Mesodermal cell (in vitro differentiated cells): ENCODE measurements around the gene KIRREL3.
"Not testable (repeated sequence)": the region's sequence is repeated elsewhere in the genome, so short reads cannot be mapped to it uniquely, and the experiment has no call there.

Experiments used
- H3K27ac ChIP-seq: 2 replicates; pipeline ENCODE4 v1.7.0; 2013; ENCODE audit warnings: mild to moderate bottlenecking, low read depth, low read length, moderate library complexity; ENCODE audit not compliant: severe bottlenecking
- H3K36me3 ChIP-seq: 2 replicates; pipeline ENCODE4 v1.7.1; 2013; ENCODE audit warnings: mild to moderate bottlenecking, low read length, moderate library complexity; ENCODE audit not compliant: control insufficient read depth, insufficient read depth
- H3K4me1 ChIP-seq: one replicate; pipeline ENCODE4 v1.7.1; 2013; ENCODE audit warnings: mild to moderate bottlenecking, low read length; ENCODE audit not compliant: insufficient read depth, control insufficient read depth, poor library complexity, severe bottlenecking
- H3K4me3 ChIP-seq: 2 replicates; pipeline ENCODE4 v1.7.0; 2013; ENCODE audit warnings: low read length, control low read depth, mild to moderate bottlenecking; ENCODE audit not compliant: insufficient read depth, poor library complexity, severe bottlenecking; ENCODE audit errors: extremely low read depth
- H3K9me3 ChIP-seq: 2 replicates; pipeline ENCODE4 v1.7.1; 2013; ENCODE audit warnings: mild to moderate bottlenecking, low read length, moderate library complexity; ENCODE audit not compliant: control insufficient read depth
- WGBS, 2 experiments: methylation state at CpG; one replicate each; pipeline ENCODE4 v1.1.5; 2013; ENCODE audit warnings: missing lambda C conversion rate in 2 of 2; ENCODE audit not compliant: insufficient coverage in 2 of 2; 5-methylcytosine and 5-hydroxymethylcytosine counted together

Gene KIRREL3

GRCh38 chr11:126400479-126400878, 600.1 kb downstream of the KIRREL3 start:
- WGBS, 2 experiments = 93 to 98% methylated on average over 6 of the region's 6 CpGs
- no peak overlapping the region for H3K4me3 ChIP-seq

GRCh38 chr11:126400019-126400418, 600.6 kb downstream of the KIRREL3 start:
- H3K36me3 ChIP-seq = no peaks in the 10 kb centered on the region
- peaks cover 25% of the 10 kb centered on the region for H3K4me1 ChIP-seq
- H3K9me3 ChIP-seq = peaks cover 9% of the 10 kb centered on the region
- no peak overlapping the region for H3K4me3 ChIP-seq
- H3K27ac ChIP-seq = no peak overlapping the region

More at GRCh38 chr11:126400479-126400878, 600.1 kb downstream of the KIRREL3 start:
- Histone ChIP-seq H3K9me3 (peaks cover 9% of the 10 kb centered on the region), H3K36me3 (no peaks in the 10 kb centered on the region), H3K27ac (no peak overlapping the region), H3K4me1 (peaks cover 25% of the 10 kb centered on the region)

- WGBS, 2 experiments = 92 to 100% methylated on average over 1 of the region's 1 CpG
- peaks cover 9% of the 10 kb centered on the region for H3K9me3 ChIP-seq
- no peak overlapping the region for H3K27ac ChIP-seq
- H3K4me1 ChIP-seq = peaks cover 13% of the 10 kb centered on the region
- H3K36me3 ChIP-seq = no peaks in the 10 kb centered on the region
- no peak overlapping the region for H3K4me3 ChIP-seq
These were observed 601.8 kb downstream of the KIRREL3 start for GRCh38 chr11:126398721-126399120.

GRCh38 chr11:126398296-126398695, 602.3 kb downstream of the KIRREL3 start:
- Histone ChIP-seq H3K4me1 (peaks cover 9% of the 10 kb centered on the region), H3K9me3 (peaks cover 9% of the 10 kb centered on the region), H3K4me3 (no peak overlapping the region), H3K36me3 (no peaks in the 10 kb centered on the region), H3K27ac (no peak overlapping the region)
- WGBS, 2 experiments = 88 to 100% methylated on average over 4 of the region's 4 CpGs

- H3K4me3 ChIP-seq = no peak overlapping the region
- H3K27ac ChIP-seq = no peak overlapping the region
- H3K4me1 ChIP-seq = no peaks in the 10 kb centered on the region
- H3K9me3 ChIP-seq = peaks cover 9% of the 10 kb centered on the region
- no peaks in the 10 kb centered on the region for H3K36me3 ChIP-seq
- WGBS, 2 experiments = no CpG with 5 or more reads among the region's 4 CpGs
These were observed 603.6 kb downstream of the KIRREL3 start for GRCh38 chr11:126396965-126397364.

- H3K27ac ChIP-seq, H3K4me3 ChIP-seq, H3K36me3 ChIP-seq, H3K4me1 ChIP-seq, H3K9me3 ChIP-seq: not testable (repeated sequence)
- 97 to 100% methylated on average over 8 to 11 of the region's 15 CpGs for WGBS, 2 experiments
These were observed 604.3 kb downstream of the KIRREL3 start for GRCh38 chr11:126396266-126396665.

- not testable (repeated sequence) for H3K4me3 ChIP-seq, H3K9me3 ChIP-seq, H3K27ac ChIP-seq, H3K36me3 ChIP-seq, H3K4me1 ChIP-seq
- WGBS, 2 experiments = 84% methylated on average over 5 of the region's 13 CpGs; no CpG with 5 or more reads in 1 of the 2 experiments
These were observed 604.8 kb downstream of the KIRREL3 start for GRCh38 chr11:126395784-126396183.

- not testable (repeated sequence) for H3K36me3 ChIP-seq, H3K9me3 ChIP-seq, H3K4me3 ChIP-seq, H3K27ac ChIP-seq, H3K4me1 ChIP-seq
- 92 to 95% methylated on average over 2 to 4 of the region's 7 CpGs for WGBS, 2 experiments
These were observed 605.9 kb downstream of the KIRREL3 start for GRCh38 chr11:126394634-126395072.

GRCh38 chr11:126394036-126394435, 606.5 kb downstream of the KIRREL3 start:
- Histone ChIP-seq H3K9me3 (no peaks in the 10 kb centered on the region), H3K4me3 (no peak overlapping the region), H3K27ac (no peak overlapping the region), H3K4me1 (no peaks in the 10 kb centered on the region), H3K36me3 (no peaks in the 10 kb centered on the region)
- WGBS, 2 experiments = 93% methylated on average over 3 of the region's 3 CpGs; no CpG with 5 or more reads in 1 of the 2 experiments

- H3K36me3 ChIP-seq = no peaks in the 10 kb centered on the region
- no peak overlapping the region for H3K4me3 ChIP-seq
- H3K4me1 ChIP-seq = no peaks in the 10 kb centered on the region
- H3K27ac ChIP-seq = no peak overlapping the region
- WGBS, 2 experiments = 96 to 97% methylated on average over 3 to 5 of the region's 5 CpGs
- H3K9me3 ChIP-seq = no peaks in the 10 kb centered on the region
These were observed 607.4 kb downstream of the KIRREL3 start for GRCh38 chr11:126393143-126393542.

- H3K4me1 ChIP-seq = no peaks in the 10 kb centered on the region
- WGBS, 2 experiments = 93 to 94% methylated on average over 3 of the region's 4 CpGs
- no peaks in the 10 kb centered on the region for H3K36me3 ChIP-seq
- H3K27ac ChIP-seq = no peak overlapping the region
- H3K9me3 ChIP-seq = no peaks in the 10 kb centered on the region
- no peak overlapping the region for H3K4me3 ChIP-seq
These were observed 607.9 kb downstream of the KIRREL3 start for GRCh38 chr11:126392633-126393013.
